ENCODE results near the gene GPATCH1. TPM values are rescaled to one million over a fixed set of nuclear protein-coding genes. Genes with fewer than 3 reads are reported as not detected.

Gene GPATCH1
- total and polyA plus RNA-seq, 2 donors from 2014 or later = 4.3 to 9.1 TPM

DNA sequence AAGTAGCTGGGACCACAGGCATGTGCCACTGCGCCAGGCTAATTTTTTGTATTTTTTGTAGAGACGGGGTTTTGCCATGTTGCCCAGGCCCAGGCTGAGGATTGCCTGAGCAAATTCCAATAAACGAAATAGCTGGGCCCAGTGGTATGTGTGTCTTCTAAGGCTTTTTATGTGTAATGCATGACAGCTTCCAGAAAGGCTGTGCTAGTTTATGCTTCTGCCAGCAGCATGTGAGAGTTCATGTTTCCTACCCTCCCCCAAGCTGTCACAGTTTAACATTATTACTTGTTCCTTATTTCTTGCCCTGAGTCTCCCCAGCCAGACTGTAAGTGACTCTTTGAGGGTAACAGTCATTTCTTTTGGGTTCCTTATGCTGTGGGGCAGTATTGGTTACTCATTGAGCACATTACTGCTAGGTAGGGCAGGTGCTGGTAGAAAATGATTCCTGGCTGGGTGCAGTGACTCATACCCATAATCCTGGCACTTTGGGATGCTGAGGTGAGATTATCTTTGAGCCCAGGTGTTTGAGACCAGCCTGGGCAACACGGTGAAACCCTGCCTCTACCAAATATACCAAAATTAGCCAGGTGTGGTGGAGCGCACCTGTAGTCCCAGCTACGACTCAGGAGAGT lies 13.6 kb downstream of the GPATCH1 start:
- intact Hi-C loops (cut with DNase I) = no loop called here
- peak in 4 of 5 donors; percentile 19 to 89 (median 74) for DNase-seq
- no peaks in the 10 kb centered on the region for H3K27me3 ChIP-seq (ENCODE audit: control insufficient read depth, insufficient read depth, low read length)

DNA sequence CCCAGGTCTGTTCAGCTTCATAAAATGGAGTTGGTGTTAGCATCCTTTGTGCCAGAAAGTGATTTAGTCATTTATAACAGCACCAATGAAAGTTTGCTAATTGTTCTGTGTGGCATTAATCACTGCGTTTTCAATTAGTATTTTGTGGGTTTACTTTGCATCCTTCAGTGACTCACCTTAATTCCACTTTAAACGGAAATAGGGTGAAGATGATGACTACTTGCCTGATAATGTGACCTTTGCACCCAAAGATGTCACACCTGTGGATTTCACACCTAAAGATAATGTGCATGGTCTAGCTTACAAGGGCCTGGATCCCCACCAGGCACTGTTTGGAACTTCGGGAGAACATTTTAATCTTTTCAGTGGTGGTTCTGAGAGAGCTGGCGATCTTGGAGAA lies 15.0 kb downstream of the GPATCH1 start:
- DNase-seq = no peak
- H3K4me1 ChIP-seq (ENCODE audit: control insufficient read depth in 2 of 3, insufficient read depth in 2 of 3, low read depth in 1 of 3, low read length in 3 of 3) = peaks cover 3 to 17% (median 12%) of the 10 kb centered on the region in 3 donors
- no peaks in the 10 kb centered on the region for H3K9me3 ChIP-seq (ENCODE audit: control insufficient read depth in 2 of 3, insufficient read depth in 1 of 3, low read length in 3 of 3)
- H3K4me3 ChIP-seq (ENCODE audit: low read length in 3 of 3) = no peak overlapping the region
- H3K27ac ChIP-seq (ENCODE audit: low read depth in 2 of 2, low read length in 2 of 2) = no peak overlapping the region
- H3K36me3 ChIP-seq (ENCODE audit: control insufficient read depth in 2 of 3, insufficient read depth in 3 of 3, low read length in 3 of 3) = peaks cover 5 to 47% (median 21%) of the 10 kb centered on the region in 3 donors
- TF ChIP-seq, protein P1, sequence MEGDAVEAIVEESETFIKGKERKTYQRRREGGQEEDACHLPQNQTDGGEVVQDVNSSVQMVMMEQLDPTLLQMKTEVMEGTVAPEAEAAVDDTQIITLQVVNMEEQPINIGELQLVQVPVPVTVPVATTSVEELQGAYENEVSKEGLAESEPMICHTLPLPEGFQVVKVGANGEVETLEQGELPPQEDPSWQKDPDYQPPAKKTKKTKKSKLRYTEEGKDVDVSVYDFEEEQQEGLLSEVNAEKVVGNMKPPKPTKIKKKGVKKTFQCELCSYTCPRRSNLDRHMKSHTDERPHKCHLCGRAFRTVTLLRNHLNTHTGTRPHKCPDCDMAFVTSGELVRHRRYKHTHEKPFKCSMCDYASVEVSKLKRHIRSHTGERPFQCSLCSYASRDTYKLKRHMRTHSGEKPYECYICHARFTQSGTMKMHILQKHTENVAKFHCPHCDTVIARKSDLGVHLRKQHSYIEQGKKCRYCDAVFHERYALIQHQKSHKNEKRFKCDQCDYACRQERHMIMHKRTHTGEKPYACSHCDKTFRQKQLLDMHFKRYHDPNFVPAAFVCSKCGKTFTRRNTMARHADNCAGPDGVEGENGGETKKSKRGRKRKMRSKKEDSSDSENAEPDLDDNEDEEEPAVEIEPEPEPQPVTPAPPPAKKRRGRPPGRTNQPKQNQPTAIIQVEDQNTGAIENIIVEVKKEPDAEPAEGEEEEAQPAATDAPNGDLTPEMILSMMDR (IDR thresholded peaks at IDR 0.05; ENCODE audit: borderline replicate concordance, extremely low read depth, insufficient read depth) = no peak
- H3K9ac ChIP-seq (ENCODE audit: low read length in 3 of 3) = no peak overlapping the region
- FAIRE-seq = no peak
- intact Hi-C loops (cut with DNase I) = no loop called here
- no peaks in the 10 kb centered on the region for H3K27me3 ChIP-seq (ENCODE audit: control insufficient read depth, insufficient read depth, low read length)

More for the DNA sequence above, 13.6 kb downstream of the GPATCH1 start:
- peak; percentile 45 for FAIRE-seq
- H3K27ac ChIP-seq (ENCODE audit: low read depth in 2 of 2, low read length in 2 of 2) = peak overlapping the region; percentile 41 to 63
- H3K4me1 ChIP-seq (ENCODE audit: control insufficient read depth in 2 of 3, insufficient read depth in 2 of 3, low read depth in 1 of 3, low read length in 3 of 3) = peaks cover 3 to 17% (median 12%) of the 10 kb centered on the region in 3 donors
- peak overlapping the region in 1 of 3 donors; percentile 34 for H3K9ac ChIP-seq (ENCODE audit: low read length in 3 of 3)
- H3K4me3 ChIP-seq (ENCODE audit: low read length in 3 of 3) = no peak overlapping the region
- H3K36me3 ChIP-seq (ENCODE audit: control insufficient read depth in 2 of 3, insufficient read depth in 3 of 3, low read length in 3 of 3) = peaks cover 3 to 52% (median 25%) of the 10 kb centered on the region in 3 donors
- H3K9me3 ChIP-seq (ENCODE audit: control insufficient read depth in 2 of 3, insufficient read depth in 1 of 3, low read length in 3 of 3) = no peaks in the 10 kb centered on the region
- TF ChIP-seq, protein P1 (IDR thresholded peaks at IDR 0.05; ENCODE audit: borderline replicate concordance, extremely low read depth, insufficient read depth) = no peak

GRCh38 chr19:33098055-33098534 lies 17.1 kb downstream of the GPATCH1 start:
- Histone ChIP-seq H3K27ac (ENCODE audit: low read depth in 2 of 2, low read length in 2 of 2) (no peak overlapping the region), H3K4me1 (ENCODE audit: control insufficient read depth in 2 of 3, insufficient read depth in 2 of 3, low read depth in 1 of 3, low read length in 3 of 3) (peaks cover 3 to 17% (median 12%) of the 10 kb centered on the region in 3 donors), H3K36me3 (ENCODE audit: control insufficient read depth in 2 of 3, insufficient read depth in 3 of 3, low read length in 3 of 3) (peaks cover 5 to 45% (median 29%) of the 10 kb centered on the region in 3 donors), H3K9ac (ENCODE audit: low read length in 3 of 3) (no peak overlapping the region), H3K4me3 (ENCODE audit: low read length in 3 of 3) (no peak overlapping the region), H3K27me3 (ENCODE audit: control insufficient read depth, insufficient read depth, low read length) (no peaks in the 10 kb centered on the region), H3K9me3 (ENCODE audit: control insufficient read depth in 2 of 3, insufficient read depth in 1 of 3, low read length in 3 of 3) (no peaks in the 10 kb centered on the region)
- FAIRE-seq (no peak), DNase-seq (peak in 1 of 5 donors; percentile 88)
- TF ChIP-seq, protein P1 (IDR thresholded peaks at IDR 0.05; ENCODE audit: borderline replicate concordance, extremely low read depth, insufficient read depth) = no peak
- intact Hi-C loops (cut with DNase I) = no loop called here

Data from kidney (tissue), 14 donors.